Left ventricle myocardium superior (tissue), 1 donor: ENCODE results near the gene SH3GLB1. TPM values are rescaled to one million over a fixed set of nuclear protein-coding genes. Genes with fewer than 3 reads are reported as not detected.

Experiments
- ATAC-seq: fragments of 200-7000 bp; cut with Tn5 transposase; one replicate; pipeline ENCODE4 v1.9.1; 2020; ENCODE audit warnings: mild to moderate bottlenecking, moderate library complexity
- DNase-seq: peaks from one replicate; pipeline ENCODE4 v3.0.0-alpha.2; 2020
- intact Hi-C: fragments of 100-400 bp; cut with micrococcal nuclease; formaldehyde crosslinking; loops from one replicate; pipeline ENCODE4 v1.11.0; 2022
- total RNA-seq: library from RNA; stranded (reverse); fragmentation: NEBNext Ultra II Directional; extraction: Animal tissue kit (Norgen Biotek cat#: 25700); gene quantifications from one replicate; pipeline ENCODE4 v1.2.1, GENCODE V29; 2021
- donor health status: DM: no; HTN: yes; CAD: no; lungs with severe emphysema.

The SH3GLB1 gene
- total RNA-seq, 1 donor from 2014 or later = 122 TPM

- intact Hi-C loops = no loop called here
- ATAC-seq = no peak
- DNase-seq = no peak
These were observed 60.1 kb downstream of the SH3GLB1 start for GRCh38 chr1:86764523-86764922.

DNA sequence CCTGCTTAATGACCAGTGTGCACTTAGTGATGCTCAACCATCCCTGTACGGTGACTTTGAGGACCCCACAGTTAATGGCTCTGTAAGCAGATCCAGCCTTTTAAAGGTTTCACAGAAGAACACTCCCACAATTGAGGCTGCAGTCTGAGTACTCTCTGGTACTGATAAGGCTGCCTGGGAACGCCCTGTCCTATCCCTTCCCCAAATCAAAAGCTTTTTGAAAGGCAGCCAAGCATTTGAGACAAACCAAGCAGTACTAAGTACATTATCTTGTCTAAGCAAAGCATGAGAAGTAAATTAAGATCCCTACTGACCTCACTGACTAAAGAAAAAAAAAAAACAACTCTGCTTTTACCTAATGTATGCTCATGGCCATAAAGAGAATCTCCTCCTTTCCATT, 60.7 kb downstream of the SH3GLB1 start:
- no peak for DNase-seq
- ATAC-seq = peak; percentile 79
- intact Hi-C loops = no loop called here

GRCh38 chr1:86765674-86766073, 61.3 kb downstream of the SH3GLB1 start:
- intact Hi-C loops = no loop called here
- DNase-seq (no peak), ATAC-seq (no peak)

DNA sequence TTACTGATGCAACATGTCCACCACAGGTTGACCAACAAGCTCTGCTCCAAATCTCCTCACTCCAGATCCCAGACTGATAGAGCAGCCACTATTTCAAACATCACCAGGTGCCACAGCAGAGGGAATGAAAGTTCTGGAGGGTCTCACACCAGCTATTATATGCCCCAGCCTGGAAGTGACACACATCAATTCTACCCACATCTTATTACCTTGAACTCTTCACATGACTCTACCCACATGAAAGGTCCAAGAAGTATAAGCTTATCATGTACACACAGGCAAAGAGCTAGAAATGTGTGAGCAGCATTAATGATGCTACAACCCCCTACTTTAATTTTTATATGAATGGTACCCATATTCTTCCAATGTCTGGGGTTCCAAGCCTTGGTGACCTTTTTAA, 64.2 kb downstream of the SH3GLB1 start:
- intact Hi-C loops = no loop called here
- DNase-seq (no peak), ATAC-seq (no peak)

DNA sequence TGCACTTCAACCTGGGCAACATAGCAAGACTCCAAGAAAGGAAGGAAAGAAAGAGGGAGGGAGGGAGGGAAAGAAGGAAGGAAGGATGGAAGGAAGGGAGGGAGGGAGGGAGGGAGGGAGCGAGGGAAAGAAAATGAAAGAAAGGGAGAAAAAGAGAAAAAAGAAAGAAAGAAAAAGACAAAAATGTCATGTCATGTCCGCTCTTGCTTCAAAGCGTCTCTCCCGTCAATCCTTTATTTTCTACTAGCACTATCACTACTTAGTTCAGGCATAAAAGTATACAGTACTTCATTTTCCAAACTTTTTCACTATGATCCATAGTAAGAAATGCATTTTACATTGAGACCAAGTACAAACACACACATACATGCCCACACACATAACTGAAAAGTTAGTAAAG, 64.7 kb downstream of the SH3GLB1 start:
- intact Hi-C loops = no loop called here
- DNase-seq (no peak), ATAC-seq (no peak)

GRCh38 chr1:86773341-86774288, 69.2 kb downstream of the SH3GLB1 start:
- intact Hi-C loops = no loop called here
- peak; percentile 11 for ATAC-seq
- DNase-seq = no peak

GRCh38 chr1:86774305-86775295, 70.2 kb downstream of the SH3GLB1 start:
- intact Hi-C loops = no loop called here
- DNase-seq (peak; percentile 61), ATAC-seq (peak; percentile 92)

GRCh38 chr1:86775395-86775794, 71.0 kb downstream of the SH3GLB1 start:
- ATAC-seq = no peak
- intact Hi-C loops = no loop called here

GRCh38 chr1:86776108-86776507, 71.7 kb downstream of the SH3GLB1 start:
- ATAC-seq = no peak
- intact Hi-C loops = no loop called here
- no peak for DNase-seq

More at GRCh38 chr1:86775395-86775794, 71.0 kb downstream of the SH3GLB1 start:
- DNase-seq = no peak

DNA sequence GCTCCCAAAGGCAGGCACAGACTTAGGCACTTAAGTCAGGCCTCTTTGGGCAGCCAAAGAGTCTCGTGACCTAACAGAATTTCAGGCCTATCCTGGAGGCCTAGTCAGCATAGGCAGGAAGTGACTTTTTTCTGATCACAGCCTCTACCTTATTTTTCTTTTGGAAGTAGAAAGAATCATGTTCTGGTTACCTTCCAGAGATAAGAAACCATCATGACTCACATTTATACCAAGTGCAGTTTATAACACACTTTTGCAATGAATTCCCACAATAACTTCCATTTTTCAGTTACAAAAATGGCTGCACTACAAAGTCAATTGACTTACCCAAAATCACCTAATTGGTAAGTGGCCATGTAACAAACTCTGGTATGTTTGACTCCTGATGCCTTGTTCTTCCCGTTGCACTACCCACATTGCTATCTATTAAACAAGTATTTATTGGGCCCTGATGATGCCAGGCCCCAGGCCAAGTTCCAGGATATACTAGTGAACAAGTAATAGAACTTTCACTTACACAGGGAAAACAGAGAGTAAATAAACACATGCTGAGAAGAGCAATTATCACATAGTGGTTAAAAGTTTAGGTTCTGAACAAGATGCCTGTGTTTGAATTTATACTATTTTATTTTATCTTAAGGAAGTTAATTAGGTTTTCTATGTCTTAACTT, 74.3 kb downstream of the SH3GLB1 start:
- intact Hi-C loops = no loop called here
- ATAC-seq = no peak
- DNase-seq = no peak

GRCh38 chr1:86779308-86780191, 75.2 kb downstream of the SH3GLB1 start:
- DNase-seq (no peak), ATAC-seq (no peak)
- intact Hi-C loops = no loop called here

DNA sequence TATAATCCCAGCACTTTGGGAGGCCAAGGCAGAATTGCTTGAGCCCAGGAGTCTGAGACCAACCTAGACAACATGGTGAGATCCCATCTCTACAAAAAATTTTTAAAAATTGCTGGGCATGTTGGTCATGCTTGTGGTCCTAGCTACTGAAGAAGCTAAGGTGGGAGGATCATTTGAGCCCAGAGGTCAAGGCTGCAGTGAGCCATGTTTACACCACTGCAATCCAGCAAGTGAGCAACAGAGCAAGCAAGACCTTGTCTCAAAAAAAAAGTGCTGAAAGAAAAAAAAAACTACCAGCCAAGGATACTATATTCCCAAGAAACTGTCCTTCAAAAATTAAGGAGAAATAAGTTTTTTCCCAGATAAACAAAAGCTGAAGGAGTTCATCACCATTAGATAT, 78.1 kb downstream of the SH3GLB1 start:
- ATAC-seq (no peak), DNase-seq (no peak)
- intact Hi-C loops = no loop called here

GRCh38 chr1:86787621-86788020, 83.2 kb downstream of the SH3GLB1 start:
- intact Hi-C loops = no loop called here
- no peak for ATAC-seq
- no peak for DNase-seq

DNA sequence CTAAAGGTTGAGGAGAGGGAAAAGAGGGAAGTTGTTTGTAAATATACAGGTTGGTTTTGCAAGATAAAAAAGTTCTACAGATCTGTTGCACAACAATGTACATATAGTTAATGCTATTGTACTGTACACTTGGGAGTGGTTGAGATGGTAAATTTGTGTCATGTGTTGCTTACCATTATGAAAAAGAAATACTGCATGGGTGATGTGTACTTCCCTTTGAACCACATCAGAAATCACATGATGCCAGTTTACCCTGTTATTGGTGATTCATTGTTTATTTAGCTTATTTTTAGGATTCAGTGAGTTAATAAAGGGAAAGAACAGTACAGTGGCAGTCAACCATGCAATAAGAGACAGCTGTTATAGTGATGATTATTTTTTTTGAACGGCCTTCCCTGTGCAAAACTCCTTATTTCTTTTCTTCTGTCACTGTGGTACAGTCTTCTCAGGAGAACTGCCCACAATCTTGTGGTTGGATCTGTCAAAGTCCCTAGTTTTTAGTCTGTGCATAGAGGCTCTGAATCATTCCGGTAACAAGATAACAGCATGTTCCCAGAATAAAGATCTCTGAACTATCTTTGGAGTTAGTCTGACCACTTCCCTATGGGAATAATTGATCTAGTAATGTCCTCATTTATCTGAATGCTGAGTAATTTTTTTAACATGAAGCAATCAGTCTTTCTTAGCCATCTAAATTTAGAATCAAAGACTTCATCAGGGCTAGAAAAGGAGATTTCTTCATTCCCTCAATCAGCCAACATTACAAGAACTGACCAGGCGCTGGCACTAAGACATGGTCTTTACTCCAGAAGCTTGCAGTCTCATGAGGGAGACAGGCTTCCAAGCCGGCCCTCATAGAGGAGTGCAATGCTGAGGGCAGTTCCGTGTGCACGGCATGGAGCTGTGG, 84.2 kb downstream of the SH3GLB1 start:
- intact Hi-C loops = no loop called here
- ATAC-seq (peak; percentile 82), DNase-seq (peak; percentile 44)

DNA sequence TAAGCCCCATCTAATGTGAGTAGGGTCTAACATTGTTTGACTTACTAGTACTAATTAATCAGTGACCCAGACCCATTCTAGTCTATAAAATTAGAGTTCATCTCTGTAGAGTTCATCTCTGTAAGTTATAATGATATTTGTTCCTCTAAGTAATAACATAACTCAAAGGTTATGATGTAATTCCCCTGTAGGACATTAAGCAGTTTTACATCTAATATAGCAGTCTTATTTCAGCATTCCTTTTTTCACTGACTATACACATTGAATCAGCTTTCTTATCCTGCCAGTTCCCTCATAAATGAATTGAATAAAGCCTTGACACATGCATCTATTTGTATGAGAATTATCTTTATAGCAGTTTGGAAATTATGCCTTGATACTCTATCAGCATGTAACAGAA, 90.9 kb downstream of the SH3GLB1 start:
- ATAC-seq (no peak), DNase-seq (no peak)
- intact Hi-C loops = no loop called here
